Measurements from ENCODE around the gene ST3GAL3.
"Not testable (repeated sequence)": the region's sequence is repeated elsewhere in the genome, so short reads cannot be mapped to it uniquely, and the experiment has no call there.

The ST3GAL3 gene

GRCh38 chr1:43822040-43822690 lies 114.8 kb downstream of the ST3GAL3 start:
- no peak for DNase-seq (ENCODE audit: low spot score)

GRCh38 chr1:43824795-43825194 lies 117.5 kb downstream of the ST3GAL3 start:
- no peak for DNase-seq (ENCODE audit: low spot score)

DNA sequence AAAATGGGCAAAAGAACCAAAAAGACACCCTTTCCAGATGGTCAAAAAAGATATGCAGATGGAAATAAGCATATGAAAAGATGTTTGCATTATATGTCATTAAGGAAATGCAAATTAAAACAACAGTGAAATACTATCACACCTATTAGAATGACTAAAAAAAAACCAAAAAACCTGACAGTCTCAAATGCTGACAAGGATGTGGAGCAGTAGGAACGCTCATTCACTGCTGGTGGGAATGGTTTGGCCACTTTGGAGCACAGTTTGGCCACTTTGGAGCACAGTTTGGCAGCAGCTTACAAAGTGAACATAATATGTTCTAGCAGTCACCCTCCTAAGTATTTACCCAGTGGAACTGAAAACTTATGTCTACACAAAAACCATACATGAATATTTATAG lies 121.2 kb downstream of the ST3GAL3 start:
- no peak for DNase-seq (ENCODE audit: low spot score)

DNA sequence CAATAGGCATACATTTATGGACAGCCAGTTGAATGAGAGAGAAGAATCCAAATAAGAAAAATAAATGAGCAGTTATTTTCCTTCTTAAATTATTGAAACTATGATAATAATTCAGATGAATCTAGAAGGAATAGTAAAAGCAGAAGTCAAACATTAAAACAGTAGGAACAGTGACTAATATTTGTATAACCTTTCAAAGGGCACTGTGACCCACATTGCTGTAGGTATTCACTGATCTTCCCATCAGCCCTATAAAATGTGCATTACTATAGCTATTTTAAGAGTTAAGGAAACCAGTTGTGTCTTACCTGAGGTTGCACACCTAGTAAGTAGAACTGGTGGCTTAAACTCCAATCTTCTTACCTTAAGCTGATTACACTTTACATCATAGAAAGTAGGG lies 123.5 kb downstream of the ST3GAL3 start:
- DNase-seq (ENCODE audit: low spot score), result no peak

- no peak for DNase-seq (ENCODE audit: low spot score)
Observed at GRCh38 chr1:43831851-43832250, 124.5 kb downstream of the ST3GAL3 start.

DNA sequence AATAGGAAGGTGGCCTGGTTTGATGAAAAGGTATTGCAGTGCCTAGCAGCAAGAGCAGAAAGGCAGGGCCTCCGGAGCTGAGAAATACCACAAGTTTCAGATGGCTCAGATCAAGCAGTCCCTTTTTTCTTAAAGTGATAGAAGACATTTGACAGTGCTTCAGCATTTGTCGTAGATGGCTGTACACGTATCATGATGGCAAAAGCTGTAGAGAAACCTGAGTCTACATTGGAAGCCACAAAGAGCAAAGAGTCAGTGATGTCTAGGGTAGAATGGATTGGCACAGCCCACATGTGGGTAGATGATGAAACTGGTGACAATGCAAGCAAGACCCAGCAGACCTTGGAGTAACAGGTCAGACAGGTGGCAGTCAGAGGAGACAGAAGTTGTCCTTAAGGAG lies 124.9 kb downstream of the ST3GAL3 start:
- DNase-seq (ENCODE audit: low spot score), result no peak

GRCh38 chr1:43832998-43833397 lies 125.7 kb downstream of the ST3GAL3 start:
- no peak for DNase-seq (ENCODE audit: low spot score)

DNA sequence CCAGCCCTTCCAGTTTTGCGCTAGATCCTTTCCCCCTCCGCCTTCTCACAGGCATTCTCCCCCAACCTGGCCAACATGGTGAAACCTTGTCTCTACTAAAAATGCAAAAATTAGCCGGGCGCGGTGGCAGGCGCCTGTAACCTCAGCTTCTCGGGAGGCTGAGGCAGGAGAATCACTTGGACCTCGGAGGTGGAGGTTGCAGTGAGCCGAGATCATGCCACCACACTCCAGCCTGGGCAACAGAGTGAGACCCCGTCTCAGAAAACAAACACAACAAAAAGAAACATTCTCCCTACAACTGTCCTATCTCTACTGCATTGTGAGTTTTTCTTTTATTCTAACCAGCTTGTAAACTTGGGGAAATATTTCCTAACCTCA lies 126.6 kb downstream of the ST3GAL3 start:
- not testable (repeated sequence) for DNase-seq (ENCODE audit: low spot score)

DNA sequence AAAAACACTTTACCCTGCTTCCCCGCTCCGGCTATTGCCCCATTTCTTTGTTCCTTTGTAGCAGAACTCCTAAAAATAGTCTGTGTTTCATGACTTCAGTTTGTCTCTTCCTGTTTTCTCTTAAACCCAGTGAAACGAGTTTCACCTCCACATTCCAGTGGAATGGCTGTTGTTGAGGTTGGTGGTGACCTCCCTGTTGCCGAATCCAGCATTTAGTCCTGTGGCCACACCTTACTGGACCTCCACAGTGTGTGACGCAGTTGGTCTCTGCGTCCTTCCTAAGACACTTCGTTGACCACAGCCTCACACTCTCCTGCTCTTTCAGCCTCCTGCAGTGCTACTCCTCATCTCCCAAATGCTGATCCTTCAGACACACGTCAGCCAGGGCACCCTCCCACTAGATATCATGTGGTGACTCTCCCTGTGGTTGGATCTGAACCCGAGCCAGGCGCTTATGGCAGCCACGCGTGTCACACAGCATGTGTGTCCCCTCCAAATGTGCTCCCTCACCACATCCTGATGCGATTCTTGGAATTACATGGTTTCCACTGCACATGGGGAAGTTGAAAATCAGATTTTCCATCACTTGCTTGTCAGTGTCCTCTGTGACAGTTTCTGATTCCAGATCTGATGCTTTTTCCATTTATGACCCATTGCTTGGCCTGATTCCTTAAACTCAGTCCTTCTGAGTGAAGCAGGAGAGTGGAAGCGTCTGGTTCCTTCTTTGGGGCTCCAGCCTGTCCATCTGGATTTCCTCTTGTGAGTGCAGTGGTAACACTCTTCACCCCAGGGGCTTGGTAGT lies 127.1 kb downstream of the ST3GAL3 start:
- DNase-seq (ENCODE audit: low spot score), result peak; percentile 24

DNA sequence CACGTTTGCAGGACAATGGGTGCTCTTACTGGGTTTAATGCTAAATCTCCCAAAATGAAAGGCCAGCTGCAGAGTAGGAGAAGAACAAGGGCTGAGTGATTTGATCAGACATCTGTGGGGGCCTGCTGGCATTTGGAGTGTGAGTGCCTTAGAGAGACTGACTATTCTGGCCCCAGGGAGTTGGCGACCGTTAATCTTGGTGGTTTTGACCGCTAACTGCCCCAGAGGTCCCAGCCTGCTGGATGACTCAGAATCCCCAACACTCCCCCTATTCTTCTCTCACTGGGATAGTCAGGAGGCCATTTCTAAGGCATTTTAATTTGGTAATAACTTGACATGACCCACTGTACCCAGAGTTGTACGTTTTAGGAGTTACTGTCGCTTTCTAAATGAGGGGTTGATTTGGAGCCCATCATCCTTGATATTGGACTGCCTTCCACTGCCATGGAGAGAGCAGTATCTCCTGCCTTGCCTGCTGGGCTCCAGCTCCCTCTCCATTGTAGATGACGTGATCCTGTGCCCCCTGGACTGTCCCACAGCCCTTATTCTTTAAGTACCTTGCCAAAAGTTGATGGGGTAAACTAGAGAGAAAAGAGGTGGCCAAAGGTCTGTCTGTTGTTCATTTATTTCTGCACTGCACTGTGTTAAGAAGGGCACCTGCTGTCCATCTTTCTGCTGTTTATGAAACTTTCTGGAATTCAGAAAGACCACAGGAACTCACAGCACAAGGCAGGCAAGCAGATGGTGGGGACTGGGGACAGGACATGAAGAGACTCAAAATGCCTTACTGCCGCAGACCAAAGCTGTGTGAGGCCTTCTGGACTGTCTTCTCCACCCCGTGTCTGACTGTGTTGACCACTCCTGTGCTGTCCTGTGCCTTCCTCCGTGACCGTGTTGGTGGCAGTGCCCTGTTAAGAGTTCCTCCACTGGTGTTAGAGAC lies 128.0 kb downstream of the ST3GAL3 start:
- peak; percentile 22 for DNase-seq (ENCODE audit: low spot score)

DNA sequence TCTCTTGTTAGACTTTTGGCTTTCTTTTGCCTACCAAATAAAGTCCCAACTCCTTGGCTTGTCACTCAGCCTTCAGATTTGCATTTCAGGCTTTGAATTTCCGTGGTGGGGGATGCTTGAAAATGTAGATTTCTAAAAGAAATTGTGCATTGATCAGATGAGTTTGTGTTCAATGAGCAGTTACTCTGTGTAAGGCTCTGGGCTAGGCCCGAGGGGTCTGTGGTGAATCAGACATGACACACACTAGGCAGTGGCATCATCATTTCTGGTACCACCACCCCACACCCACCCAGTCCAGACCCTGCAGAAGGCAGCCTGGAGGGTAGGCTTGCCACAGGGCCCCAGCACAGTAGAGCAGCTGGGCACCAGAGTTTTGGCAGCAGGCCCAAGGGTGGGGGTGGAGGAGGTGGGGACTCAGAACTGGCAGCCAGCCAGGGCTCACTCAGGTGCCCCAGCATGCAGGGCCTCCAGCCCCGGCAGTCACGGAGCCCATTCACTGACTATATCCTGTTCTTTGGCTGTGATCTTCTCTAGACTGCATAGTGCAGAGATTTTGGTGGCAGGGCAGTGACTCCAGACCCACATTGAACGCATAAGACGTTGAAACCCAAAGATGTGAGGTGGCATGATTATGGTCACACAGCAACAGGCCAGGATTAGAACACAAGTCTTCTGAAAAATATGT lies 129.1 kb downstream of the ST3GAL3 start:
- DNase-seq (ENCODE audit: low spot score), result no peak

GRCh38 chr1:43839056-43839455 lies 131.7 kb downstream of the ST3GAL3 start:
- DNase-seq (ENCODE audit: low spot score), result no peak

GRCh38 chr1:43841321-43842174 lies 134.2 kb downstream of the ST3GAL3 start:
- DNase-seq (ENCODE audit: low spot score), result no peak

DNA sequence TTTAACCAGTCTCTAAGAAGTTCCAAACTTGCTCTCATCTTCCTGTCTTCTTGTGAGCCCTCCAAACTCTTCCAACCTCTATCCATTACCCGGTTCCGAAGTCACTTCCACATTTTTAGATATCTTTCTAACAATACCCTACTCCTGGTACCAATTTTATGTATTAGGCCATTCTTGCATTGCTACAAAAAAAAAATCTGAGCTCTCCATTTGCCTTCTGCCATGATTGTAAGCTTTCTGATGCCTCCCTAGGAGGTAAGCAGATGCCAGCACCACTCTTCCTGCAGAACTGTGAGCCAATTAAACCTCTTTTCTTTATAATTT lies 134.8 kb downstream of the ST3GAL3 start:
- DNase-seq (ENCODE audit: low spot score), result no peak

- DNase-seq (ENCODE audit: low spot score), result no peak
Observed at GRCh38 chr1:43843684-43844083, 136.3 kb downstream of the ST3GAL3 start.

DNA sequence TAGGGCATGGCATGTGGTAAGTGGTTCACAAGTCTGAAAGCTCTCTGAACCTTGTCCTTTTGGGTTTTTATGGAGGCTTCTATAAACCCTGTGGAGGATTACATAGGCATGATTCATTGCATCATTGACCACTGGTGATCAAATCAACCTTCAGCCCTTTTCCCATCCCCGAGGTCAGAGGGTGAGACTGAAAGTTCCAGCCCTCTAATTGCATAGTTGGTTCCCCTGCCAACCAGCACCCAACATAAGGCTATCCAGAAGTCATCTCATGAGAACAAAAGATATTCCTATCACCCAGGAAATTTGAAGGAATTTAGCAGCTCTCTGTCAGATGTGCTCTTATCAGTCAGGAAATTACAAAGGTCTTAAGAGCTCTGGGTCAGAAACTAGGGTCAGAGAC lies 136.8 kb downstream of the ST3GAL3 start:
- no peak for DNase-seq (ENCODE audit: low spot score)

- no peak for DNase-seq (ENCODE audit: low spot score)
Observed at GRCh38 chr1:43847290-43847689, 140.0 kb downstream of the ST3GAL3 start.

- no peak for DNase-seq (ENCODE audit: low spot score)
Observed at GRCh38 chr1:43847882-43848281, 140.5 kb downstream of the ST3GAL3 start.

GRCh38 chr1:43849670-43850069 lies 142.3 kb downstream of the ST3GAL3 start:
- DNase-seq (ENCODE audit: low spot score), result no peak

DNA sequence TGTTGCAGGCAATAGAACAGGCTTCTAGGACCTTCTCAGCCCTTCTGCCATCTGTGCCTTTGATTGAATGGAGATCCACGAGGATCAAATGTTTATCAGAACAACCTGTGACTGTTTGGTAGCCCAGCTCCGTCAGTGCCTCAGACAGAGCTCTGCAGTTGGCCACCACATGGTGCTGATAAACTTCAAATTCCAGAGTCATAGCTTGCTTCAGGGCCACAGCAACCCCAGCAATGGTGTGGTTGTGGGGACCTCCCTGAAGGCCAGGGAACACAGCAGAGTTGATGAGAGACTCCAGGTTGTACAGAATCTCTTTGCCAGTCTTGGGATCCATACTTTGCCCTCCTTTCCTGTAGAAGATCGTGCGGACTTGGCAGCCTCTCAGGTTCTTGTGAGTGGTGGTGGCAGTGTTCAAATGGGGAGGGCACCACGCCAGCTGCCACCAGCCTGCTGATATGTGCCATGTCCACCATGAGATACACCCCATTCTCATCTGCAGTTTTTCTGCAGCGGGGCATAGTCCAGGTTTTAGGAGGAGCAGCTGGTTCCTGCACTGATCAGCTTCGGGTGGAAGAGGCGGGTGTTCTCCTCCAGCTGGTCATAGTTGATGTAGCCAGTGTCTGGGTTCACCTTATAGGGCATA lies 143.4 kb downstream of the ST3GAL3 start:
- DNase-seq (ENCODE audit: low spot score), result no peak
